Astrocyte of the spinal cord (primary cell): ENCODE data around the gene MRPL34.

ENCODE experiments used
- DNase-seq: peaks from one replicate; pipeline ENCODE4 v3.0.0; 2011; ENCODE audit warnings: low read depth, low spot score
- H3K4me3 ChIP-seq: 2 replicates; pipeline ENCODE4 v1.5.1; 2011; ENCODE audit warnings: low read depth, mild to moderate bottlenecking, low read length, moderate library complexity
- in situ Hi-C: cut with HindIII; loops from 2 replicates; pipeline ENCODE4 v1.10.0; 2017; ENCODE audit warnings: low sequenced_read_pairs
- TF ChIP-seq, protein P1 (sequence below): IDR thresholded peaks from 2 replicates; pipeline ENCODE4 v1.5.1; 2012; ENCODE audit warnings: low read depth, mild to moderate bottlenecking, low read length, inconsistent platforms

Gene MRPL34

DNA sequence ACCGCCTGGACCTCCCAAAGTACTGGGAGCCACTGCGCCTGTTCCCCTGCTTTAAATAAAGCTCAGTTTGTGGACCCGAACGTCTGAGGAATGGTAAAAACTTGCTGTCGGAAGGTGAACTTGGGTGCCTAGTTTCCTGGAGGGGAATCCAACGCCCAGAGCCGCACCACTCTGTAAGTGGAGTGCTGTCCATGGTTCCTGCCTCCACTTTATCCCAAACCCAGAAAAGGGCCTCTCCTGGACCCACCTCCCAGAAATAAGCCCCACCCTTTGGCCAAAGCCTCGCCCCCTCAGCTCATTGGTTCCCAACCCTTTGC, 26.6 kb downstream of the MRPL34 start:
- H3K4me3 ChIP-seq = no peak overlapping the region
- TF ChIP-seq, protein P1, sequence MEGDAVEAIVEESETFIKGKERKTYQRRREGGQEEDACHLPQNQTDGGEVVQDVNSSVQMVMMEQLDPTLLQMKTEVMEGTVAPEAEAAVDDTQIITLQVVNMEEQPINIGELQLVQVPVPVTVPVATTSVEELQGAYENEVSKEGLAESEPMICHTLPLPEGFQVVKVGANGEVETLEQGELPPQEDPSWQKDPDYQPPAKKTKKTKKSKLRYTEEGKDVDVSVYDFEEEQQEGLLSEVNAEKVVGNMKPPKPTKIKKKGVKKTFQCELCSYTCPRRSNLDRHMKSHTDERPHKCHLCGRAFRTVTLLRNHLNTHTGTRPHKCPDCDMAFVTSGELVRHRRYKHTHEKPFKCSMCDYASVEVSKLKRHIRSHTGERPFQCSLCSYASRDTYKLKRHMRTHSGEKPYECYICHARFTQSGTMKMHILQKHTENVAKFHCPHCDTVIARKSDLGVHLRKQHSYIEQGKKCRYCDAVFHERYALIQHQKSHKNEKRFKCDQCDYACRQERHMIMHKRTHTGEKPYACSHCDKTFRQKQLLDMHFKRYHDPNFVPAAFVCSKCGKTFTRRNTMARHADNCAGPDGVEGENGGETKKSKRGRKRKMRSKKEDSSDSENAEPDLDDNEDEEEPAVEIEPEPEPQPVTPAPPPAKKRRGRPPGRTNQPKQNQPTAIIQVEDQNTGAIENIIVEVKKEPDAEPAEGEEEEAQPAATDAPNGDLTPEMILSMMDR = no peak
- no peak for DNase-seq
- in situ Hi-C loops = no loop called here

DNA sequence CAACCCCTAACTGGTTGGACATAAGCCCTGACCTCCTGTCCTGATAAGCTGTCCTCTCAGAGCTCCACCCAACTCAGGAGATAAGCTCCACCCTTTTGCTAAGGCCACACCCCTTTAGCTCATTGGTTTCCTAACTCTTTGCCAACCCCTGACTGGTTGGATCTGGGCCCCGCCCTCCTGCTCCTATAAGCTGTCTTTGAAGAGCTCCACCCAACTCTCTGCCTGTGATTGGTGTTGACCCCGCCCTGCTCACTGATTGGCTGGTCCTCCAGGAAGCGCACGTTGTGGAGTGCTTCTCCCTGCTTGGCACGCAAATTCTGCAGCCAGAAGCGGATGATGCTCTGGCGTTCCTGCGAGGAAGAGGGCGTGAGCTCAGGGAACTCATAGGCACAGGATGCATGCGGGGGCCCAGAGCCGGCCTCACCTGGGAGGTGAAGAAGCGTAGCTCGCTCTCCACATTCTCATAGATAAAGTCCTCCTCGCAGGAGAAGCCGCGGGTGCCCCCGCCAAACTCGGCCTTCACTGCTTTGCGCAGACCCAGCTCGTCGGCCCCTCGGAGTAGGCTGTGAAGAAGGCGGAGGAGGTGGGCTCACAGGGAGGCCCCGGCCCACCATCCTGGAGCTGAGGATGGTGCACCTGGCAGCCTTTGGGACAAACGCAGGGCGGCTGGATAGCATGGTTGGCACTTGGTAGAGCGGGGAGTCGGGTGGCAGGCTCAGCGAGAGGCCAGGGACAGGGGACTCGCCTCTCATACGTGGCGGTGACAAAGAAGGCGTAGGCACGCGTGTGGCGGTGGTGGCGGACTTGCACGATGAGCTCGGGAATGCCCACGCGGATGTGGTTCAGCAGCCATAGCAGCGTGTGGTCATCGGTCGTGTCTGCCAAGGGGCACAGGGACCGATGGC, 27.3 kb downstream of the MRPL34 start:
- no peak overlapping the region for H3K4me3 ChIP-seq
- TF ChIP-seq, protein P1 = no peak
- peak; percentile 50 for DNase-seq
- in situ Hi-C loops = no loop called here

DNA sequence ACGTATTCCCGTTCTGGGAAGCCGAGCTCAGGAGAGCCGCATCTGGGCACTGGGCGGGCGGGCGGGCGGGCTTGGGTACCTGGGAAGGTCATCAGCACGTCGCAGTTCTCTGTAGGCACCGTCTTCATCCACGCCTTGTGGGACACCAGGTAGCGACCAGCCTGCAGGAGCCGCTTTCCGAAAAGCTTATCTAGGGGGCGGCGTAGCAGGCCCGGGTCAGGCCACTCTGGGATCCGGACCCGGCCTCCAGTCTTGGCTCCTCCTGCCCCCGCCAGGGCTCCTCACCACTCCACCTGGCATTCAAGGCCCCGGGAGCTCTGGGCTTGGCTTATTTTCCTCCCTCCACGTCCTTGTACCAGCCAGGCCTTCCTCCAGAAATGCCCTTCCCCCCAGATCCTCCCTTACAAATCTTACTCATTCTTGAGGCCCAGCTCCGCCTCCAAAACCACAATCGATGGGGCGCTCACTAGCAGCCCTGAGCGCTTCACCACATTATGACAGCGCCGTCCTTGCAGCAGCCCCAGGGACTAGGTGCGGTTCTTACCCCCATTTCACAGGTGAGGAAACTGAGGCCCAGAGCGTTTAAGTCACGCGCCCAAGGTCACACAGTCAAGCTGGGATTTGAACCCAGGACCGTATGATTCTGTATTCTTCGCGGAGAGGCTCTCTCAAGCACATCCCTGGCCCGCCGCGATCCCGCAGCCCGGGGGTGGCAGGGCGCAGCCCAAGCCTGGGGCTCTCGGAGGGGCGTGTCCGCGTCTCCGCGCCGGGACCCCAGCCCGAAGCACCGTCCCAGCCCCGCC, 28.1 kb downstream of the MRPL34 start:
- in situ Hi-C loops = no loop called here
- peak overlapping the region; percentile 63 for H3K4me3 ChIP-seq
- DNase-seq = peak; percentile 87
- TF ChIP-seq, protein P1 = no peak

DNA sequence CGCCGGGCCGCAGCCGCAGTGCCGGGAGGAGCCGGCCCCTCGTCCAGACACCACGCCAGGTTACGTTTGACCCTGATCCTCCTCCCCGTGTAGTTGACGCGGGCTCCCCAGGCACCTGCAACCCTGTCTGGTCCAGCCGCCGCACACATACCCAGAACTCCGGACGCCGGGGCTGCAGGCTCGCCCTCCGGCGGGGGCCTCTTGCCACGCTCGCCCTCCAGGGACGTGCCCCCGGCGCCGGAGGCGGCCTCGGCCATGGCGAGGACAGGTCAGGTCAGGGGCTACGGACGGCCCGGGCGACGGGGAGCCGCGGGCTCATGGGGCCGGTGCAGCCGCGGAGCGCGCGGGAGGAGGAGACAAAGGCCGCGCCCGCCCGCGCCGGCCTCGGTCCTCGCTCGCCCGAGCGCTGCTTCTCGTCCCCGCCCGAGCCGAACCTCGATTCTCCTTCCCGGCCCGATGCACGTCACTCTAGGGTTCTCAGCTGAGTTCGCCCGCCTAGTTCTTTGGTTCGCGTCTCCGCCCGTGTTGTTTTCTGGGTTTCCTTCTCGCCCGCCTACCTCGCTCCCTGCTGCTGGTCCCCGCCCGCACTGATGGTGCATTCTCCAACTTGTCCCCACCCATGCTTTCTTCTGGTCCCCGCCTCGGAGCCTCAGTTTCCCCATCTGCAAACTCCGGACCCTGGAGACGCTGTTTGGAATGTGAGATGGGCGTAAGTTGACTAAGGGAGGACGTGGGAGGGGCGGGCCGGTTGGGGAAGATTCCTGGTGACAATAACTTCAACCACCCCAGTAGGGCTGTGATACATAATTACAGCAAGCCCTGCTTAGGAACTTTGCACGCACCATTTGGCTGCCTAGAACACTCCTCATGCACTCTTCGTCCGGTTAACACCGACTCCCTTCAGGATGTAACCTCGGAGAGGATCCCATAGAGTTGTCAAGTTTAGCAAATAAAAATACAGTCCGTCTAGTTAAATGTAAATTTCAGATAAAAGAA, 29.0 kb downstream of the MRPL34 start, which contains the start of gene ANO8:
ANO8 (minus strand) TSS at position 442 of the 996 bp plus-strand sequence; CDS start at position 257, 185 bp downstream.
- TF ChIP-seq, protein P1 = no peak
- peak; percentile 99 for DNase-seq
- H3K4me3 ChIP-seq = peak within 1 kb of the TSS; percentile 63
- in situ Hi-C loops = no loop called here

DNA sequence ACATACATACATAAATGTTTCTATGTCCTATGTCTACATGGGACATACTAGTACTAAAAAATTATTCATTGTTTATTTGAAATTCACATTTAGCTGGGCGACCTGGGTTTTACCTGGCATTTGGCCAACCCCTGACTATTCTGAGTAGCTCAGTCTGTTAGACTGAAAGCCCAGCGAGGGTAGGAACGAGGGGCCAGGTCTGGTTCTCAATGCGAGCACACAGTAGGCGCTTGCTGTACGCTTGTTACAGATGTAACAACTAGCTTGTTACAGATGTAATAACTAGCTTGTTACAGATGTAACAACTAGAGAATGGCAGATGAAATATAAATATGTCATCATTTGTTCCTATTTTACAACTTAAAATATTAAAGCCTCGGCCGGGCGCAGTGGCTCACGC, 29.9 kb downstream of the MRPL34 start:
- H3K4me3 ChIP-seq = no peak overlapping the region
- DNase-seq = no peak
- in situ Hi-C loops = no loop called here
- TF ChIP-seq, protein P1 = no peak
